ENCODE results near the gene ELMO1. TPM values are rescaled to one million over a fixed set of nuclear protein-coding genes. Genes with fewer than 3 reads are reported as not detected.

Gene ELMO1
- total RNA-seq, 1 donor from 2014 or later = 0.69 TPM

GRCh38 chr7:36946401-36946739, 502.3 kb downstream of the ELMO1 start:
- no peak for TF ChIP-seq CTCF (conservative IDR thresholded peaks at IDR 0.05; ENCODE audit: low read depth, low read length)
- no peak for DNase-seq (ENCODE audit: low read depth)
- no peak overlapping the region for H3K4me3 ChIP-seq (ENCODE audit: low read depth, low read length)

GRCh38 chr7:36945612-36946400, 502.9 kb downstream of the ELMO1 start:
- DNase-seq (ENCODE audit: low read depth) = no peak
- no peak overlapping the region for H3K4me3 ChIP-seq (ENCODE audit: low read depth, low read length)
- TF ChIP-seq CTCF (conservative IDR thresholded peaks at IDR 0.05; ENCODE audit: low read depth, low read length) = no peak

- no peak for DNase-seq (ENCODE audit: low read depth)
- H3K4me3 ChIP-seq (ENCODE audit: low read depth, low read length) = no peak overlapping the region
- no peak for TF ChIP-seq CTCF (conservative IDR thresholded peaks at IDR 0.05; ENCODE audit: low read depth, low read length)
These were observed 503.8 kb downstream of the ELMO1 start for GRCh38 chr7:36944838-36945237.

- H3K4me3 ChIP-seq (ENCODE audit: low read depth, low read length) = no peak overlapping the region
- TF ChIP-seq CTCF (conservative IDR thresholded peaks at IDR 0.05; ENCODE audit: low read depth, low read length) = no peak
- DNase-seq (ENCODE audit: low read depth) = no peak
These were observed 504.9 kb downstream of the ELMO1 start for GRCh38 chr7:36943591-36944435.

GRCh38 chr7:36942955-36943354, 505.7 kb downstream of the ELMO1 start:
- no peak for DNase-seq (ENCODE audit: low read depth)

GRCh38 chr7:36942541-36942940, 506.1 kb downstream of the ELMO1 start:
- no peak overlapping the region for H3K4me3 ChIP-seq (ENCODE audit: low read depth, low read length)
- no peak for TF ChIP-seq CTCF (conservative IDR thresholded peaks at IDR 0.05; ENCODE audit: low read depth, low read length)
- DNase-seq (ENCODE audit: low read depth) = no peak

More at GRCh38 chr7:36942955-36943354, 505.7 kb downstream of the ELMO1 start:
- no peak overlapping the region for H3K4me3 ChIP-seq (ENCODE audit: low read depth, low read length)
- TF ChIP-seq CTCF (conservative IDR thresholded peaks at IDR 0.05; ENCODE audit: low read depth, low read length) = no peak

Measured in epithelial cell of proximal tubule (primary cell).